ENCODE measurements around the gene SRPRA. TPM values are rescaled to one million over a fixed set of nuclear protein-coding genes. Genes with fewer than 3 reads are reported as not detected.
A peak's percentile ranks its signal among the peaks of the same experiment; 100 is the strongest.

SRPRA gene
- total and polyA plus RNA-seq, 9 donors: 45.3 to 115 (median 86.0) TPM

DNA sequence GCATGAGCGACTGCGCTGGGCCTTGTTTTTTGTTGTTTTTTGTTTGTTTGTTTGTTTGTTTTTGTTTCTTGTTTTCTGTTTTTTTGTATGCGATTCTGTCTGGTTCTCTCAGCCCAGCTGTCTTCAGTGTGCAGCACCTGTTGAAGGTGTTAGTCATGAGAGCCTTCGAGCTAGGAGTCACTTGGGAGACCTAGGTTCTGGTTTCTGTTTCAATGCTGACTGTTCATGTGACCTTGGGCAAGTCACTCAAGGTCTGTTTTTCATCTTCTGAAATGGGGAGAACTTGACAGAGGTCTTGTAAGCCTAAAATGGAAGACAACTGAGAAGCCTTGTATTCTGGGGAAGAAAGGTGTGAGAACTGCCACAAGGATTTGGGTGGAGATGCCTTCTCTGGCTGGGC, 37.0 kb upstream of the SRPRA start:
- peak in 1 of 5 donors; percentile 22 for DNase-seq
- H3K27me3 ChIP-seq: no peaks in the 10 kb centered on the region
- intact Hi-C loops (cut with DNase I): loop anchor here in 3 of 4 donors (2.0 to 10.0 kb wide), 4 partner anchors 47 to 689 kb away; partner anchors contain the start of gene ST3GAL4 (in 1 of the 3)
- H3K9me3 ChIP-seq: no peaks in the 10 kb centered on the region
- H3K36me3 ChIP-seq: no peaks in the 10 kb centered on the region
- no peak overlapping the region for H3K4me3 ChIP-seq
- no peak overlapping the region for H3K27ac ChIP-seq
- TF ChIP-seq POLR2A (IDR thresholded peaks at IDR 0.05) (no peak), EP300 (IDR thresholded peaks at IDR 0.05) (no peak)
- TF ChIP-seq, protein P1, sequence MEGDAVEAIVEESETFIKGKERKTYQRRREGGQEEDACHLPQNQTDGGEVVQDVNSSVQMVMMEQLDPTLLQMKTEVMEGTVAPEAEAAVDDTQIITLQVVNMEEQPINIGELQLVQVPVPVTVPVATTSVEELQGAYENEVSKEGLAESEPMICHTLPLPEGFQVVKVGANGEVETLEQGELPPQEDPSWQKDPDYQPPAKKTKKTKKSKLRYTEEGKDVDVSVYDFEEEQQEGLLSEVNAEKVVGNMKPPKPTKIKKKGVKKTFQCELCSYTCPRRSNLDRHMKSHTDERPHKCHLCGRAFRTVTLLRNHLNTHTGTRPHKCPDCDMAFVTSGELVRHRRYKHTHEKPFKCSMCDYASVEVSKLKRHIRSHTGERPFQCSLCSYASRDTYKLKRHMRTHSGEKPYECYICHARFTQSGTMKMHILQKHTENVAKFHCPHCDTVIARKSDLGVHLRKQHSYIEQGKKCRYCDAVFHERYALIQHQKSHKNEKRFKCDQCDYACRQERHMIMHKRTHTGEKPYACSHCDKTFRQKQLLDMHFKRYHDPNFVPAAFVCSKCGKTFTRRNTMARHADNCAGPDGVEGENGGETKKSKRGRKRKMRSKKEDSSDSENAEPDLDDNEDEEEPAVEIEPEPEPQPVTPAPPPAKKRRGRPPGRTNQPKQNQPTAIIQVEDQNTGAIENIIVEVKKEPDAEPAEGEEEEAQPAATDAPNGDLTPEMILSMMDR (IDR thresholded peaks at IDR 0.05): no peak
- peaks cover 8% of the 10 kb centered on the region for H3K4me1 ChIP-seq (ENCODE audit: insufficient read depth)
- WGBS, 3 donors: 80 to 93% (median 82%) methylated on average over 4 of the region's 4 CpGs

DNA sequence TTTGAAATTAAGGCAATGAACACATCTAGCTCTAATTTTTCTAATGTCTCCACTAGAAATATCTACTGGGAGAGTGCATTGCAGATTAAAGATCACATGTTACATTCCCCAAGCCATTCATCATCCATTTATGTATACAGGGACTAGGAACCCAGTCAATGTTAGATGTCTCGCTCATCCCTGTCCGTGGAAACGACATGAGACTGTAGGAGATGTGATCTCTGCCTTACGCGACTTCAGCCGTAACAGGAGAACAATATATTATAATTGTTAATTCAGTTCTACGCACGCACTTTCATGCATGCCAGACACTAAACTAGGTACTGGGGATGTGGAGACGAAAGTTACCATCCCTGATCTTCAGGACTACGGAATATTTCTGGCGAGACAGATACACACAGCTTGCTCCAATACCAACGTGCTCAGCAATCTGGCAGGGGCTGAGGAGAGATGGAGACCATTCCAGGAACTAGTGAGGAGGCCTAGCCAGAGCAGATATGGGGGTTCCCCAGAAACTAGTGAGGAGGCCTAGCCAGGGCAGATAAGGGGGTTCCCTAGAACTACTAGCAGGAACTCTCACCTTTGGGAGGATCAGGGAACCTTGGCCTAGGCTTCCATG, 35.9 kb upstream of the SRPRA start:
- Histone ChIP-seq H3K4me3 (peak overlapping the region; percentile 48), H3K4me1 (ENCODE audit: insufficient read depth) (peaks cover 6% of the 10 kb centered on the region), H3K36me3 (no peaks in the 10 kb centered on the region), H3K27me3 (no peaks in the 10 kb centered on the region), H3K9me3 (no peaks in the 10 kb centered on the region), H3K27ac (peak overlapping the region in 1 of 2 donors; percentile 79)
- WGBS, 3 donors: 11 to 18% (median 17%) methylated on average over 12 of the region's 12 CpGs
- intact Hi-C loops (cut with DNase I): loop anchor here in 3 of 4 donors (2.0 to 10.0 kb wide), 4 partner anchors 48 to 690 kb away; partner anchors contain the start of gene ST3GAL4 (in 1 of the 3)
- no peak for TF ChIP-seq EP300 (IDR thresholded peaks at IDR 0.05)
- TF ChIP-seq, protein P1 (IDR thresholded peaks at IDR 0.05): no peak
- TF ChIP-seq POLR2A (IDR thresholded peaks at IDR 0.05): no peak
- DNase-seq: peak in 1 of 5 donors; percentile 19

DNA sequence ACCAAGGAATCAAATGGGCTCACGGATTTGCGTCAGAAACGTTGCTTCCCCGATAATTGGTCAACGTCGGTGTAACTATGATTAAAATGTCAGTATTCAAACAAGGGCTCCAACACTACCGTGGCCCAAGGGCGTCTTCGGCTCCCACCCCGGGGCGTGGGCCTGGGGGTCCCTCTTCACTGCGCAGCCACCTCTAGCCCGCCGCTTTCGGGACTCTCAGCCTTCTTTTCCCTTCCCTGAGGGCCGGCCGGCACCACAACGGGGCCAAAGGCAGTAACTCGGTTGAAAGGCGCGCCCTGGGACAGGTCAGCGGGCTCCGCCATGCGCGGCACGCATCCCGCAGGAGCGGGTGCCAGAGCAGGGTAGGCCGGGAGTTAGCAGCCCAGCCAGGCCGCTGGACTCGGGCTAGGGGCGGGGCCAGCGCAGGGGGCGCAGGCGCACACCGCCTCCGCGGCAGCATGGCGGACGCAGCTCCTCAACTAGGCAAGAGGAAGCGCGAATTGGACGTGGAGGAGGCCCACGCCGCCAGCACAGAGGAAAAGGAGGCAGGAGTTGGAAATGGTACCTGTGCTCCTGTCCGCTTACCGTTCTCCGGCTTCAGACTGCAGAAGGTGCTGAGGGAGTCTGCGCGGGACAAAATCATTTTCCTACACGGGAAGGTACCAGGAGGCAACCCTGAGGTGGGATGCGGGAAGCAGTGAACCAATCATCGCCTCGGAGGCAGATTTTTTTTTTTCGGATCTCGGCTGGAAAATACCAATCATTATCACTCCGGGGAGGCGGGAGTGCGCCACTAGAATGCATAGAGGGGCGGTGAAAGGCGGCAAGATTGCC, 35.1 kb upstream of the SRPRA start, which contains the start of gene DCPS:
Gene DCPS, plus strand, starts transcription at position 438 of the 834 bp plus-strand sequence. Its CDS starts 21 bp downstream, at position 459.
- WGBS, 3 donors: 0 to 1% (median 1%) methylated on average over 56 to 61 of the region's 61 CpGs
- Histone ChIP-seq H3K27me3 (no peaks in the 10 kb centered on the region), H3K9me3 (no peaks in the 10 kb centered on the region), H3K36me3 (no peaks in the 10 kb centered on the region), H3K27ac (peak within 1 kb of the TSS; percentile 66 to 79), H3K4me3 (peak within 1 kb of the TSS; percentile 48), H3K4me1 (ENCODE audit: insufficient read depth) (peaks cover 6% of the 10 kb centered on the region)
- TF ChIP-seq POLR2A (IDR thresholded peaks at IDR 0.05) (peak; percentile 40), EP300 (IDR thresholded peaks at IDR 0.05) (no peak)
- TF ChIP-seq, protein P1 (IDR thresholded peaks at IDR 0.05): no peak
- DNase-seq: peak; percentile 89 to 95 (median 91)
- intact Hi-C loops (cut with DNase I): loop anchor here in 3 of 4 donors (2.0 to 10.0 kb wide), 3 partner anchors 49 to 691 kb away; partner anchors contain the start of gene ST3GAL4 (in 1 of the 3)

DNA sequence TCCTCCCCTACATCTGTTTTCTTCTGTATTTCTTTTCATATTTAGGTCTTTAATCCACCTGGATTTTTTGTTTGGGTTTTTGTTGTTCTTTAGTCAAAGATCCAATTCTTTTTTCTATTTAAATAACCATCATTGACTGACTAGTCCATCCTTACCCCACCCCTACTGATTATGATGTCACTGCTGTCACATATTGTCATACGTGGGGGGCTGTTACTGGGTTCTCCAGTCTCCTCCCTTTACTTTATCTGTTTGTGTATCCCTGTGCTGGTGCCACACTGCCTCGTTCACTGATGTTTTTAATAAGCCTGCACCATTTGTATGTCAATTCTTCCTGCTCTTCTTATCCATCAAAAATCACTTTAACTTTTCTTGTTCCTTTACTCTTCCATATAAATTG, 28.3 kb upstream of the SRPRA start:
- Histone ChIP-seq H3K27me3 (no peaks in the 10 kb centered on the region), H3K4me1 (ENCODE audit: insufficient read depth) (no peaks in the 10 kb centered on the region), H3K36me3 (no peaks in the 10 kb centered on the region), H3K9me3 (no peaks in the 10 kb centered on the region), H3K4me3 (no peak overlapping the region), H3K27ac (no peak overlapping the region)
- 53 to 79% (median 72%) methylated on average over 2 of the region's 2 CpGs for WGBS, 3 donors
- no peak for DNase-seq
- TF ChIP-seq EP300 (IDR thresholded peaks at IDR 0.05): no peak
- no peak for TF ChIP-seq POLR2A (IDR thresholded peaks at IDR 0.05)
- TF ChIP-seq, protein P1 (IDR thresholded peaks at IDR 0.05): no peak
- intact Hi-C loops (cut with DNase I): no loop called here
